H9 (cell line): ENCODE measurements around the gene TTBK1. TPM values are rescaled to one million over a fixed set of nuclear protein-coding genes. Genes with fewer than 3 reads are reported as not detected.

Experiments used
- DNase-seq: peaks from one replicate; pipeline ENCODE4 v3.0.0-alpha.2; 2017
- H2AFZ ChIP-seq: one replicate; pipeline ENCODE4 v1.6.1; 2013; ENCODE audit warnings: mild to moderate bottlenecking, low read length, control low read depth, moderate library complexity
- H2AK5ac ChIP-seq: 2 replicates; pipeline ENCODE4 v1.6.1; 2013; ENCODE audit warnings: low read length, control low read depth, mixed read lengths; ENCODE audit not compliant: insufficient read length
- H2BK120ac ChIP-seq: one replicate; pipeline ENCODE4 v1.6.1; 2013; ENCODE audit warnings: low read depth, mild to moderate bottlenecking, low read length, control low read depth, inconsistent platforms; ENCODE audit not compliant: poor library complexity, severe bottlenecking
- H2BK12ac ChIP-seq: 2 replicates; pipeline ENCODE4 v1.6.1; 2013; ENCODE audit warnings: low read length, control low read depth, mixed read lengths, low read depth; ENCODE audit not compliant: insufficient read length
- H2BK15ac ChIP-seq: 2 replicates; pipeline ENCODE4 v1.6.1; 2013; ENCODE audit warnings: low read depth, low read length, control low read depth
- H2BK20ac ChIP-seq: one replicate; pipeline ENCODE4 v1.6.1; 2013; ENCODE audit warnings: low read depth, mild to moderate bottlenecking, low read length, control low read depth, inconsistent platforms; ENCODE audit not compliant: poor library complexity, severe bottlenecking
- H2BK5ac ChIP-seq: 2 replicates; pipeline ENCODE4 v1.6.1; 2013; ENCODE audit warnings: low read length, control low read depth, mixed read lengths; ENCODE audit not compliant: insufficient read length
- H3K14ac ChIP-seq: 2 replicates; pipeline ENCODE4 v1.6.1; 2013; ENCODE audit warnings: low read length, control low read depth; ENCODE audit not compliant: insufficient read depth
- H3K18ac ChIP-seq: 2 replicates; pipeline ENCODE4 v1.6.1; 2013; ENCODE audit warnings: low read depth, mild to moderate bottlenecking, mixed read lengths, low read length, control low read depth; ENCODE audit not compliant: insufficient read length
- H3K23ac ChIP-seq: 2 replicates; pipeline ENCODE4 v1.6.1; 2013; ENCODE audit warnings: low read length, control low read depth, mixed read lengths, low read depth; ENCODE audit not compliant: insufficient read length
- H3K23me2 ChIP-seq: 2 replicates; pipeline ENCODE4 v1.6.1; 2013; ENCODE audit warnings: low read depth, mild to moderate bottlenecking, mixed read lengths, low read length, control low read depth; ENCODE audit not compliant: insufficient read length, poor library complexity, severe bottlenecking
- H3K27ac ChIP-seq: 2 replicates; pipeline ENCODE4 v1.5.1; 2013; ENCODE audit warnings: low read length, control low read depth, mixed read lengths, low read depth; ENCODE audit not compliant: insufficient read length
- H3K27me3 ChIP-seq: 2 replicates; pipeline ENCODE4 v1.6.1; 2013; ENCODE audit warnings: low read length, control low read depth, inconsistent platforms; ENCODE audit not compliant: insufficient read depth
- H3K4ac ChIP-seq: 2 replicates; pipeline ENCODE4 v1.6.1; 2013; ENCODE audit warnings: low read depth, mild to moderate bottlenecking, control low read depth, inconsistent platforms, low read length, moderate library complexity
- H3K4me1 ChIP-seq: 2 replicates; pipeline ENCODE4 v1.6.1; 2013; ENCODE audit warnings: low read length, control low read depth, inconsistent platforms; ENCODE audit not compliant: insufficient read depth
- H3K4me2 ChIP-seq: 2 replicates; pipeline ENCODE4 v1.6.1; 2013; ENCODE audit warnings: low read length, control low read depth, mixed read lengths; ENCODE audit not compliant: insufficient read length, insufficient read depth
- H3K56ac ChIP-seq: 2 replicates; pipeline ENCODE4 v1.6.1; 2013; ENCODE audit warnings: low read depth, mild to moderate bottlenecking, mixed read lengths, low read length, control low read depth; ENCODE audit not compliant: insufficient read length
- H3K79me1 ChIP-seq: 2 replicates; pipeline ENCODE4 v1.6.1; 2013; ENCODE audit warnings: low read depth, mild to moderate bottlenecking, moderate library complexity, low read length, control low read depth, inconsistent platforms; ENCODE audit not compliant: insufficient read depth, poor library complexity, severe bottlenecking
- H3K79me2 ChIP-seq: 2 replicates; pipeline ENCODE4 v1.6.1; 2013; ENCODE audit warnings: low read length, control low read depth, inconsistent platforms; ENCODE audit not compliant: insufficient read depth
- H3K9ac ChIP-seq: 2 replicates; pipeline ENCODE4 v1.6.1; 2013; ENCODE audit warnings: low read length, control low read depth, mixed read lengths; ENCODE audit not compliant: insufficient read length; ENCODE audit errors: extremely low read depth
- H3K9me3 ChIP-seq: one replicate; pipeline ENCODE4 v1.6.1; 2013; ENCODE audit warnings: low read depth, low read length, inconsistent platforms; ENCODE audit not compliant: control insufficient read depth
- H3T11ph ChIP-seq: one replicate; pipeline ENCODE4 v1.6.1; 2013; ENCODE audit warnings: mild to moderate bottlenecking, low read length, control low read depth, inconsistent platforms
- H4K20me1 ChIP-seq: one replicate; pipeline ENCODE4 v1.6.1; 2013; ENCODE audit not compliant: control insufficient read depth, insufficient read length, insufficient read depth
- H4K5ac ChIP-seq: 2 replicates; pipeline ENCODE4 v1.6.1; 2013; ENCODE audit warnings: low read depth, mild to moderate bottlenecking, mixed read lengths, low read length, control low read depth; ENCODE audit not compliant: insufficient read length
- H4K8ac ChIP-seq: replicated peaks from 2 replicates; pipeline ENCODE4 v1.6.1; 2013; ENCODE audit warnings: low read length, control low read depth, mixed read lengths, low read depth; ENCODE audit not compliant: insufficient read length
- H4K91ac ChIP-seq: 2 replicates; pipeline ENCODE4 v1.6.1; 2013; ENCODE audit warnings: low read depth, mild to moderate bottlenecking, moderate library complexity, mixed read lengths, low read length, control low read depth; ENCODE audit not compliant: insufficient read length
- H3K27ac Mint-ChIP-seq, 3 experiments: 2 replicates in 2 of 3; 3 replicates in 1 of 3; pipeline ENCODE4 v1.8.0; 2020 to 2021; ENCODE audit warnings: mixed read lengths in 3 of 3, mild to moderate bottlenecking in 1 of 3, moderate library complexity in 1 of 3
- H3K27me3 Mint-ChIP-seq: 2 replicates; pipeline ENCODE4 v1.8.0; 2021; ENCODE audit warnings: low read depth, mild to moderate bottlenecking, moderate library complexity, mixed read lengths
- H3K36me3 Mint-ChIP-seq, 3 experiments: 2 replicates in 2 of 3; 3 replicates in 1 of 3; pipeline ENCODE4 v1.8.0; 2020 to 2021; ENCODE audit warnings: low read depth in 3 of 3, mixed read lengths in 3 of 3; ENCODE audit not compliant: insufficient read depth in 1 of 3
- H3K4me1 Mint-ChIP-seq, 2 experiments: 2 replicates each; pipeline ENCODE4 v1.8.0; 2020; ENCODE audit warnings: mixed read lengths in 2 of 2
- H3K4me3 Mint-ChIP-seq, 2 experiments: 2 replicates in 1 of 2; 3 replicates in 1 of 2; pipeline ENCODE4 v1.8.0; 2020 to 2021; ENCODE audit warnings: mild to moderate bottlenecking in 2 of 2, mixed read lengths in 2 of 2, moderate library complexity in 1 of 2
- H3K9me3 Mint-ChIP-seq, 2 experiments: 2 replicates in 1 of 2; 3 replicates in 1 of 2; pipeline ENCODE4 v1.8.0; 2020; ENCODE audit warnings: mild to moderate bottlenecking in 2 of 2, mixed read lengths in 2 of 2, moderate library complexity in 1 of 2
- CTCF ChIP-seq: fragments of 200-600 bp; sonication (generic); conservative IDR thresholded peaks from 3 replicates; pipeline ENCODE4 v1.8.0; 2021; ENCODE audit warnings: antibody characterized with exemption, mild to moderate bottlenecking
- WGBS: extraction: QIAGEN DNeasy Blood & Tissue Kit; methylation state at CpG from one replicate; pipeline ENCODE4 v1.1.7; 2013; ENCODE audit warnings: missing lambda C conversion rate, low lambda C conversion rate, mixed read lengths; ENCODE audit not compliant: insufficient read length; ENCODE audit errors: extremely low coverage; 5-methylcytosine and 5-hydroxymethylcytosine counted together
- total RNA-seq: library from RNA; stranded (reverse); gene quantifications from 2 replicates; pipeline ENCODE4 v1.2.1, GENCODE V29; 2021

The TTBK1 gene
- total RNA-seq, 1 experiment from 2014 or later = 1.6 TPM

- Histone ChIP-seq H4K20me1 (no peaks in the 10 kb centered on the region), H3K27ac (no peak overlapping the region), H3K79me2 (no peaks in the 10 kb centered on the region), H3K4me2 (no peak overlapping the region), H3K9ac (no peak overlapping the region), H3K9me3 (no peaks in the 10 kb centered on the region), H3K14ac (no peak overlapping the region), H3K23ac (no peak overlapping the region), H3K56ac (no peak overlapping the region), H2BK12ac (no peak overlapping the region), H3T11ph (no peak overlapping the region), H3K23me2 (no peaks in the 10 kb centered on the region), H2BK120ac (no peak overlapping the region), H3K27me3 (no peaks in the 10 kb centered on the region), H4K5ac (no peak overlapping the region), H2BK20ac (no peak overlapping the region), H2AK5ac (no peak overlapping the region), H2AFZ (no peak overlapping the region), H4K91ac (no peak overlapping the region), H4K8ac (no peak overlapping the region), H3K18ac (no peak overlapping the region), H3K4me1 (no peaks in the 10 kb centered on the region), H3K79me1 (no peaks in the 10 kb centered on the region), H2BK15ac (no peak overlapping the region), H3K4ac (no peak overlapping the region), H2BK5ac (no peak overlapping the region)
- H3K4me1 Mint-ChIP-seq = peaks cover 4 to 10% of the 10 kb centered on the region in 2 experiments; a peak in 3 of 4 replicates
- peak overlapping the region in 1 of 3 experiments; percentile 69; a peak in 3 of 7 replicates for H3K27ac Mint-ChIP-seq
- peaks cover 1 to 9% (median 4%) of the 10 kb centered on the region in 3 experiments; a peak in 5 of 7 replicates for H3K36me3 Mint-ChIP-seq
- TF ChIP-seq CTCF = no peak
- DNase-seq = no peak
- no peaks in the 10 kb centered on the region for H3K9me3 Mint-ChIP-seq
- H3K4me3 Mint-ChIP-seq = no peak overlapping the region
- no CpG with 5 or more reads among the region's 6 CpGs for WGBS
- no peaks in the 10 kb centered on the region; the same call in 1 of the 2 replicates for H3K27me3 Mint-ChIP-seq
Measured at GRCh38 chr6:43200541-43200940, 42.7 kb upstream of the TTBK1 start.
